ENCODE measurements around the gene TMEM255B.
A peak's percentile ranks its signal among the peaks of the same experiment; 100 is the strongest.

Gene TMEM255B

DNA sequence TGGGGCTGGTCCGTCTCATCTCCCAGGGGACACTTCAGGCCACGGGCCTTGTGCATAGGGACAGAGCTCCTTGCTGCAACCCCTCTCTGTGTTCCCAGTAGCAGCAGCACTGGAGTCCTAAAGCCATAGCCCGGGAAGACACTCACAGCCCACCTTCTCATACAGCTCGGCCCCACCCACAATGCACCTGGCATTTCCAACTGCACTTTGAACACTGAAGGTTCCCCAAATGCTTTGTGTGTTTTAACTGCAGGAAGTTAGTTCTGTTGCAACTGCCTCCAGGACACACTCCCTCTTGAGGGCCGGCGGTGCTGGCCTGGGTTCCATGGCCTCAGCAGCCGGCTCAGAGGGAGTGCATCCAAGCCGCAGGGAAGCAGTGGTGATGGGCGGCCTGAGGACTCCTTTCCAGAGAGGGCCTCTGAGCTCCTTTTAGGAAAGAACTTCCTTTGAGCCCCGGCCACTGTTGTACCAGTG is 22.7 kb upstream of the TMEM255B start:
- Histone ChIP-seq H3K4me2 (ENCODE audit: low read length) (no peak overlapping the region), H3K4me1 (ENCODE audit: control insufficient read depth, insufficient read depth, low read length) (no peaks in the 10 kb centered on the region), H3K9ac (ENCODE audit: low read depth, low read length) (no peak overlapping the region), H3K27me3 (ENCODE audit: control insufficient read depth, insufficient read depth, low read length) (peaks cover 18% of the 10 kb centered on the region), H3K4me3 (ENCODE audit: low read length) (no peak overlapping the region), H3K9me3 (replicated peaks; ENCODE audit: low read length) (no peaks in the 10 kb centered on the region), H3K36me3 (ENCODE audit: insufficient read depth, low read length) (no peaks in the 10 kb centered on the region)

DNA sequence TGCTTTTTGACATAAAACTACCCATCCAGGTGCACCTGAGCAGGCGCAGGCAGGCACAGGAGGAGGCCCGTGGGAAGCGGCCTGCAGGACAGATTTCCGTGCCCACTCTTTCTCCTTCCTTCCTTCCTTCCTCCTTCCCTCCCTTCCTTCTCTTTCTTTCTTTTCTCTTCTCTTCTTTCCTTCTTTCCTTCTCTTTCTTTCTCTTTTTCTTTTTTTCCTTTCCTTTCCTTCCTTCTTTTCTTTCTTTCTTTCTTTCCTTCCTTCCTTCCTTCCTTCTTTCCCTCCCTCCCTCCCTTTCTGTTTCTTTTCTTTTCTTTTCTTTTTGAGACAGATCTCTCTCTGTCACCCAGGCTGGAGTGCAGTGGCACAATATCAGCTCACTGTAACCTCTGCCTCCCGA is 21.2 kb upstream of the TMEM255B start:
- H3K27me3 ChIP-seq (ENCODE audit: control insufficient read depth, insufficient read depth, low read length): peaks cover 15% of the 10 kb centered on the region

DNA sequence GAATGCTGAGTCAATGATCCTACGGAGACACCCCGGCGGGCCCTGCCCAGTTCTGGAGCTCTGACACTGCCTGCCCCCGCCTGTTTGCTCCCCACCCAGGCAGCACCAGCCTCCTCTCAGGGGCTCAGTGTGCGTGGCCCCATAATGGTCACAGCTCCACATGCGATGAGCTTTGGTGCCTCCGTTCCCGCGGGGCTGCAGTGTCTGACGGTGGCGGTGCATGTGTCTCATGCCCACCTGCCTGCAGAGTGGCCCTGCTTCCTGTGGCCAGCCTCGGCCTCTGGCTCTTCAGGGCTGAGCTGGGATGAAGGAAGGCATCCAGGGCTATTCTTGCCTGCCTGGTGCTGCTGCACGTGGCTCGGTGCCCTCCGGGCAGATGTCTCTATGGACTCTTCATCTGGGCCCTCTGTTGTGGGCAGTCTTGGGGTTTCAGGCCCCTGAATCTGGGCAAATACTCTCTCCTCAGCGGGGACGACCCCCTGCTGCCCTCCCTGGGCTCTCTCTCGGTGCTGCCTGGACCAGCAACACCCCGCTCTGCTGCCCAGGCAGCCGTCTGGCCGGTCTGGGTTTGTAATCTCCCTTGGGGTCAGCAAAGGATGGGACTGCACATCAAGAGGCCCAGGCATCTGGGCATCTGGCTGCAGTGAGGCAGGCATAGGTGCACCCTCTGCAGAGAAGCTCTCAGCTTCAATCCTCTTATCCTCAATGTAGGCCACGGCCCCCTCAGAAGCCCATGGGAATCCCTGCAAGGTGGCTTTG is 19.3 kb upstream of the TMEM255B start:
- no peak overlapping the region for H3K9ac ChIP-seq (ENCODE audit: low read depth, low read length)
- no peaks in the 10 kb centered on the region for H3K9me3 ChIP-seq (replicated peaks; ENCODE audit: low read length)
- H3K4me2 ChIP-seq (ENCODE audit: low read length): no peak overlapping the region
- H3K4me3 ChIP-seq (ENCODE audit: low read length): no peak overlapping the region
- peaks cover 12% of the 10 kb centered on the region for H3K4me1 ChIP-seq (ENCODE audit: control insufficient read depth, insufficient read depth, low read length)
- H3K36me3 ChIP-seq (ENCODE audit: insufficient read depth, low read length): no peaks in the 10 kb centered on the region
- peaks cover 15% of the 10 kb centered on the region for H3K27me3 ChIP-seq (ENCODE audit: control insufficient read depth, insufficient read depth, low read length)

More for the DNA sequence above, 21.2 kb upstream of the TMEM255B start:
- H3K9me3 ChIP-seq (replicated peaks; ENCODE audit: low read length): no peaks in the 10 kb centered on the region
- no peak overlapping the region for H3K4me3 ChIP-seq (ENCODE audit: low read length)
- no peak overlapping the region for H3K4me2 ChIP-seq (ENCODE audit: low read length)
- no peak overlapping the region for H3K9ac ChIP-seq (ENCODE audit: low read depth, low read length)
- no peaks in the 10 kb centered on the region for H3K36me3 ChIP-seq (ENCODE audit: insufficient read depth, low read length)
- peaks cover 11% of the 10 kb centered on the region for H3K4me1 ChIP-seq (ENCODE audit: control insufficient read depth, insufficient read depth, low read length)

GRCh38 chr13:113740286-113740556 is 18.8 kb upstream of the TMEM255B start:
- Histone ChIP-seq H3K4me1 (ENCODE audit: control insufficient read depth, insufficient read depth, low read length) (peaks cover 12% of the 10 kb centered on the region), H3K27me3 (ENCODE audit: control insufficient read depth, insufficient read depth, low read length) (peaks cover 13% of the 10 kb centered on the region), H3K4me3 (ENCODE audit: low read length) (no peak overlapping the region)

DNA sequence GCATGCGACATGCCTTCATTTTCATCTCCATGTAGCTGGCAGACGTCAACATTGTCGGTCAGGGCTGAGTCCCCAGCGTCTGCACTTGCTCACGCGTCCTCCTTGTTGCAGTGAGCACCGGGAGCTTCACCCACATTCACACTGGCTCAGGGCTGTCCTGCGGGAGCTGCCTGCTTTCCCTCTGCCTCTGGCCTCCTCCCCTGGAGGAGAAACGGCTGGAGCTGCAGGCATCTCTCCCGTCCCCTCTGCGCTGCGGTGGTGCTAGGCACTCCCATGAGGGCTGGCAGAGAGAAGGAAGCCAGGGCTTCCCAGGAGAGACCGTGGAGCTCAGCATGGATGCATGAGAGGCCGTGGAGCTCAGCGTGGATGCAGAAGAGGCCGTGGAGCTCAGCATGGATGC is 18.4 kb upstream of the TMEM255B start:
- no peak overlapping the region for H3K4me2 ChIP-seq (ENCODE audit: low read length)
- peaks cover 13% of the 10 kb centered on the region for H3K27me3 ChIP-seq (ENCODE audit: control insufficient read depth, insufficient read depth, low read length)
- no peaks in the 10 kb centered on the region for H3K9me3 ChIP-seq (replicated peaks; ENCODE audit: low read length)
- H3K4me3 ChIP-seq (ENCODE audit: low read length): no peak overlapping the region
- H3K36me3 ChIP-seq (ENCODE audit: insufficient read depth, low read length): no peaks in the 10 kb centered on the region
- peaks cover 12% of the 10 kb centered on the region for H3K4me1 ChIP-seq (ENCODE audit: control insufficient read depth, insufficient read depth, low read length)
- no peak overlapping the region for H3K9ac ChIP-seq (ENCODE audit: low read depth, low read length)

More at GRCh38 chr13:113740286-113740556, 18.8 kb upstream of the TMEM255B start:
- Histone ChIP-seq H3K9ac (ENCODE audit: low read depth, low read length) (no peak overlapping the region), H3K36me3 (ENCODE audit: insufficient read depth, low read length) (no peaks in the 10 kb centered on the region), H3K4me2 (ENCODE audit: low read length) (no peak overlapping the region), H3K9me3 (replicated peaks; ENCODE audit: low read length) (no peaks in the 10 kb centered on the region)

DNA sequence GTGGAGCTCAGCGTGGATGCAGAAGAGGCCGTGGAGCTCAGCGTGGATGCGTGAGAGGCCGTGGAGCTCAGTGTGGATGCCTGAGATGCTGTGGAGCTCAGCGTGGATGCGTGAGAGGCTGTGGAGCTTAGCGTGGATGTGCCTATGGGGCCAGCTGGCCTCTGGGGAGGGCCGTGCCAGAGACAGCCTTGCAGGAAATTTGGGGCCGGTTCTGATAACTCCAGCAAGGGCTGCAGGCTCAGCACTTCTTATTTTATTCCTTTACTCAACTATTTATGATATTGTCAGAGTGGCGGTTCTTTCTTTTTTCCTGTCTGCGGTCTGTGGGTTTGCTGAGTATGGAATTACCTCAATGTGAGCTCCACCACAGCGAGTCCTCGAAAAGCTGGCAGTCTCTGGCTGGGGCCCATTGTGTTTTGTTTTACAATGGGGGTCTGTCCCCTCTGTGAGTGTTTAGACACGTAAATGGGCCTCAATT is 17.8 kb upstream of the TMEM255B start:
- Histone ChIP-seq H3K4me2 (ENCODE audit: low read length) (no peak overlapping the region), H3K4me3 (ENCODE audit: low read length) (no peak overlapping the region), H3K9me3 (replicated peaks; ENCODE audit: low read length) (no peaks in the 10 kb centered on the region), H3K9ac (ENCODE audit: low read depth, low read length) (no peak overlapping the region), H3K36me3 (ENCODE audit: insufficient read depth, low read length) (no peaks in the 10 kb centered on the region), H3K27me3 (ENCODE audit: control insufficient read depth, insufficient read depth, low read length) (peaks cover 18% of the 10 kb centered on the region), H3K4me1 (ENCODE audit: control insufficient read depth, insufficient read depth, low read length) (peaks cover 12% of the 10 kb centered on the region)

DNA sequence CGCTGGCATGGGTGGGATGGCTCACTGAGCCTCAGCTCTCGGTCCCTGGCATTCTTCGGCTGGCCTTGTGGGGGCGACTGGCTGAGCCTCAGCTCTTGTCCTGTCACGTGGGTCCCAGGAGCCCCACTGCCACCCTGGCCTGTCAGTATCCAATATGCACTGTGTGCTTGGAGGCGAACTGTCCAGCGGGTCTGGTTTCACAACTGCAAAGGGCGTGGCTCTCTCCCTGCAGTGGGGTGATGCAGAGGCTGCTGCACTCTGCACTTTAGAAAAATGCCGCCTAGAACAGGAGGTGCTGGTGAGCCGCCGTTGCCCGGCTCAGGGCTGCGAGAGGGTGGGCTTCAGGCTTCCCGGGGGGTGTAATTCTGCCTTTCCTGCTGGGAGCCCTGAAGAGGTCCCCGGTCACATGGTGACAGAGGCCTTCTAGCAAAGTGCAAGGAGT is 17.0 kb upstream of the TMEM255B start:
- Histone ChIP-seq H3K9ac (ENCODE audit: low read depth, low read length) (peak overlapping the region; percentile 26), H3K27me3 (ENCODE audit: control insufficient read depth, insufficient read depth, low read length) (peaks cover 15% of the 10 kb centered on the region), H3K4me2 (ENCODE audit: low read length) (peak overlapping the region; percentile 74), H3K9me3 (replicated peaks; ENCODE audit: low read length) (no peaks in the 10 kb centered on the region), H3K4me1 (ENCODE audit: control insufficient read depth, insufficient read depth, low read length) (peaks cover 12% of the 10 kb centered on the region), H3K4me3 (ENCODE audit: low read length) (peak overlapping the region; percentile 47), H3K36me3 (ENCODE audit: insufficient read depth, low read length) (no peaks in the 10 kb centered on the region)

- Histone ChIP-seq H3K4me3 (ENCODE audit: low read length) (peak overlapping the region; percentile 47), H3K36me3 (ENCODE audit: insufficient read depth, low read length) (no peaks in the 10 kb centered on the region), H3K27me3 (ENCODE audit: control insufficient read depth, insufficient read depth, low read length) (peaks cover 18% of the 10 kb centered on the region), H3K9me3 (replicated peaks; ENCODE audit: low read length) (no peaks in the 10 kb centered on the region), H3K4me1 (ENCODE audit: control insufficient read depth, insufficient read depth, low read length) (peaks cover 12% of the 10 kb centered on the region), H3K4me2 (ENCODE audit: low read length) (peak overlapping the region; percentile 74), H3K9ac (ENCODE audit: low read depth, low read length) (peak overlapping the region; percentile 26)
Measured at GRCh38 chr13:113742445-113743120, 16.4 kb upstream of the TMEM255B start.

GRCh38 chr13:113743366-113744195 is 15.4 kb upstream of the TMEM255B start:
- Histone ChIP-seq H3K9ac (ENCODE audit: low read depth, low read length) (no peak overlapping the region), H3K27me3 (ENCODE audit: control insufficient read depth, insufficient read depth, low read length) (peaks cover 27% of the 10 kb centered on the region), H3K36me3 (ENCODE audit: insufficient read depth, low read length) (no peaks in the 10 kb centered on the region)

GRCh38 chr13:113744197-113745000 is 14.6 kb upstream of the TMEM255B start:
- Histone ChIP-seq H3K4me2 (ENCODE audit: low read length) (no peak overlapping the region), H3K36me3 (ENCODE audit: insufficient read depth, low read length) (no peaks in the 10 kb centered on the region), H3K9ac (ENCODE audit: low read depth, low read length) (no peak overlapping the region), H3K9me3 (replicated peaks; ENCODE audit: low read length) (no peaks in the 10 kb centered on the region), H3K4me3 (ENCODE audit: low read length) (no peak overlapping the region), H3K4me1 (ENCODE audit: control insufficient read depth, insufficient read depth, low read length) (peaks cover 12% of the 10 kb centered on the region), H3K27me3 (ENCODE audit: control insufficient read depth, insufficient read depth, low read length) (peaks cover 31% of the 10 kb centered on the region)

More at GRCh38 chr13:113743366-113744195, 15.4 kb upstream of the TMEM255B start:
- Histone ChIP-seq H3K4me3 (ENCODE audit: low read length) (no peak overlapping the region), H3K4me2 (ENCODE audit: low read length) (no peak overlapping the region), H3K9me3 (replicated peaks; ENCODE audit: low read length) (no peaks in the 10 kb centered on the region), H3K4me1 (ENCODE audit: control insufficient read depth, insufficient read depth, low read length) (peaks cover 12% of the 10 kb centered on the region)
